ENCODE data around the gene ANAPC7. TPM values are rescaled to one million over a fixed set of nuclear protein-coding genes. Genes with fewer than 3 reads are reported as not detected.

Gene ANAPC7
- total RNA-seq, 1 experiment from 2014 or later, result 91.1 TPM

DNA sequence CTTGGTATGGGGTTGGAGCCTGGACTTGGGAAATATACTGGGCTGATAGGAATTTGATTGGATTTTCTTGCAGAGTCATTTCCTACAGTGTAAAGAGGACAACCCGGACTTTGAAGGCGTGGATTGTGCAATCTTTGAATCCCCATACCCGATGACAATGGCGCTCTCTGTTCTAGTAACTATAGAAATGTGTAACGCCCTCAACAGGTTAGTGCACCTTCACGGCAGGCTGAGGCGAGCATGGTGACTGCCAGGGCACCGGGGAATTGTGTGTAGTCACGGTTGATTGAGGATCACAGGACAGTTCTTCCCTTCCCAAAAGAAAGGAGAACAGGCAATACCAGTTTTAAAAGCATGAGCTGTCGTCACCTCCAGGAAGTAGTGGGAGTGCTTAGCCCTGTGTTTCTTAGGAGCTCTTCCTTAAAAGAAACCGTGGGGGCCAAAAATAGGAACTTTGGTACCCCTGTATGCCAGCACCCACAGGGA, 58.3 kb downstream of the ANAPC7 start:
- Histone ChIP-seq H3K27ac (ENCODE audit: insufficient read length, low read depth, low read length) (no peak overlapping the region), H2BK120ac (ENCODE audit: low read depth, low read length, poor library complexity, severe bottlenecking) (no peak overlapping the region), H3K27me3 (ENCODE audit: insufficient read depth, low read length) (no peaks in the 10 kb centered on the region), H3K14ac (ENCODE audit: insufficient read depth, low read length) (no peak overlapping the region), H4K8ac (replicated peaks; ENCODE audit: insufficient read length, low read depth, low read length) (no peak overlapping the region), H3K4ac (ENCODE audit: low read depth, low read length) (no peak overlapping the region), H3T11ph (ENCODE audit: low read length) (no peak overlapping the region), H3K4me1 (ENCODE audit: insufficient read depth, low read length) (no peaks in the 10 kb centered on the region), H2AFZ (ENCODE audit: low read length) (no peak overlapping the region), H4K5ac (ENCODE audit: insufficient read length, low read depth, low read length) (no peak overlapping the region), H4K20me1 (ENCODE audit: control insufficient read depth, insufficient read depth, insufficient read length) (no peaks in the 10 kb centered on the region), H3K9ac (ENCODE audit: extremely low read depth, insufficient read length, low read length) (no peak overlapping the region), H3K56ac (ENCODE audit: insufficient read length, low read depth, low read length) (no peak overlapping the region), H2BK5ac (ENCODE audit: insufficient read length, low read length) (no peak overlapping the region), H3K79me2 (ENCODE audit: insufficient read depth, low read length) (no peaks in the 10 kb centered on the region), H3K9me3 (ENCODE audit: control insufficient read depth, low read depth, low read length) (no peaks in the 10 kb centered on the region), H3K23me2 (ENCODE audit: insufficient read length, low read depth, low read length, poor library complexity, severe bottlenecking) (peaks cover 3% of the 10 kb centered on the region), H2BK15ac (ENCODE audit: low read depth, low read length) (no peak overlapping the region), H3K79me1 (ENCODE audit: insufficient read depth, low read depth, low read length, poor library complexity, severe bottlenecking) (no peaks in the 10 kb centered on the region), H4K91ac (ENCODE audit: insufficient read length, low read depth, low read length) (no peak overlapping the region), H3K18ac (ENCODE audit: insufficient read length, low read depth, low read length) (no peak overlapping the region), H2BK20ac (ENCODE audit: low read depth, low read length, poor library complexity, severe bottlenecking) (no peak overlapping the region), H3K4me2 (ENCODE audit: insufficient read depth, insufficient read length, low read length) (no peak overlapping the region), H3K23ac (ENCODE audit: insufficient read length, low read depth, low read length) (no peak overlapping the region), H2BK12ac (ENCODE audit: insufficient read length, low read depth, low read length) (no peak overlapping the region), H2AK5ac (ENCODE audit: insufficient read length, low read length) (no peak overlapping the region)
- no peak for TF ChIP-seq CTCF (conservative IDR thresholded peaks at IDR 0.05)
- Mint-ChIP-seq H3K4me3 (no peak overlapping the region), H3K27ac (no peak overlapping the region; a peak in 1 of 7 replicates), H3K9me3 (no peaks in the 10 kb centered on the region), H3K4me1 (no peaks in the 10 kb centered on the region), H3K27me3 (ENCODE audit: low read depth) (no peaks in the 10 kb centered on the region), H3K36me3 (ENCODE audit: insufficient read depth in 1 of 3, low read depth in 3 of 3) (peaks cover 68 to 97% (median 95%) of the 10 kb centered on the region in 3 experiments; a peak in 6 of 7 replicates)
- no CpG with 5 or more reads among the region's 11 CpGs for WGBS (ENCODE audit: extremely low coverage, insufficient read length, low lambda C conversion rate)
- DNase-seq, result no peak
